ENCODE data around the gene DNM3.
A peak's percentile ranks its signal among the peaks of the same experiment; 100 is the strongest.

Gene DNM3

DNA sequence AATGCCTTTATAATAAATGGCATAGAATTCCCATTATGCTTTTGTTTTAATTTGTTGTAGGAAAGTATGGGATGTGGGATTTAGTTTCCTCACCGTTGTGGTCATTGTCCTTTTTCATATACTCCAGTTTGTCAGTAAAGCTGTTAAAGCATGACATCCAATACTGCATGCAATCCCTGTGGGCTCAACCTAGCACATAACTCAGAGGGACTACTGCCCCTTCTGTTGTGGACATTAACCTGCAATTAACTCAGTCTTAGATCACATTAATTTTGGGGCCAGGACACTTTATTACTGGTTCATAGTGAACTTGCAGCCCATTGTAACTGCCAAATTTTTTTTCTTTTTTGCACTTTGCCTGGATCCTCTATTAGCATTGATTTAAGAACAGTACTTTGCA lies 112.5 kb downstream of the DNM3 start:
- ChIA-PET POLR2A (no interaction called here), CTCF (interaction anchor here (0.6 to 1.7 kb wide), 5 partner anchors 10 to 52 kb away, joined by 3 to 5 read pairs (median 3); no protein-coding TSS in a partner anchor)
- H3K4me3 ChIP-seq (ENCODE audit: control insufficient read depth in 1 of 7, extremely low read depth in 1 of 7, insufficient read depth in 4 of 7, low read depth in 2 of 7, low read length in 6 of 7): no peak overlapping the region
- no peaks in the 10 kb centered on the region for H3K27me3 ChIP-seq (replicated peaks in 2 of 5; ENCODE audit: control insufficient read depth in 4 of 5, insufficient read depth in 5 of 5, low read length in 4 of 5)
- no CpG with 5 or more reads among the region's 1 CpG for WGBS (ENCODE audit: insufficient coverage)
- no peak for DNase-seq
- peaks cover 0 to 4% (median 0%) of the 10 kb centered on the region in 5 experiments for H3K9me3 ChIP-seq (ENCODE audit: control extremely low read depth in 1 of 5, control insufficient read depth in 4 of 5, insufficient read depth in 2 of 5, low read depth in 1 of 5, low read length in 4 of 5)
- no peaks in the 10 kb centered on the region for H3K36me3 ChIP-seq (ENCODE audit: control insufficient read depth in 4 of 4, insufficient read depth in 4 of 4, low read length in 3 of 4)
- H3K27ac ChIP-seq (ENCODE audit: insufficient read depth in 1 of 2, low read depth in 1 of 2, low read length in 2 of 2, poor library complexity in 1 of 2, severe bottlenecking in 2 of 2): no peak overlapping the region
- H3K4me1 ChIP-seq (ENCODE audit: control extremely low read depth in 1 of 4, control insufficient read depth in 4 of 4, insufficient read depth in 4 of 4, low read length in 3 of 4): peaks cover 0 to 7% (median 5%) of the 10 kb centered on the region in 4 experiments

GRCh38 chr1:171954361-171954760 lies 113.1 kb downstream of the DNM3 start:
- ChIA-PET CTCF (interaction anchor here (0.6 to 1.7 kb wide), 4 partner anchors 25 to 51 kb away, joined by 3 to 5 read pairs (median 3); no protein-coding TSS in a partner anchor), POLR2A (no interaction called here)
- DNase-seq: no peak
- peaks cover 0 to 4% (median 0%) of the 10 kb centered on the region in 5 experiments for H3K9me3 ChIP-seq (ENCODE audit: control extremely low read depth in 1 of 5, control insufficient read depth in 4 of 5, insufficient read depth in 2 of 5, low read depth in 1 of 5, low read length in 4 of 5)
- H3K4me1 ChIP-seq (ENCODE audit: control extremely low read depth in 1 of 4, control insufficient read depth in 4 of 4, insufficient read depth in 4 of 4, low read length in 3 of 4): peaks cover 0 to 5% (median 1%) of the 10 kb centered on the region in 4 experiments
- no peak overlapping the region for H3K27ac ChIP-seq (ENCODE audit: insufficient read depth in 1 of 2, low read depth in 1 of 2, low read length in 2 of 2, poor library complexity in 1 of 2, severe bottlenecking in 2 of 2)
- no peak overlapping the region for H3K4me3 ChIP-seq (ENCODE audit: control insufficient read depth in 1 of 7, extremely low read depth in 1 of 7, insufficient read depth in 4 of 7, low read depth in 2 of 7, low read length in 6 of 7)
- no CpG with 5 or more reads among the region's 4 CpGs for WGBS (ENCODE audit: insufficient coverage)
- no peaks in the 10 kb centered on the region for H3K27me3 ChIP-seq (replicated peaks in 2 of 5; ENCODE audit: control insufficient read depth in 4 of 5, insufficient read depth in 5 of 5, low read length in 4 of 5)
- no peaks in the 10 kb centered on the region for H3K36me3 ChIP-seq (ENCODE audit: control insufficient read depth in 4 of 4, insufficient read depth in 4 of 4, low read length in 3 of 4)

- POLR2A ChIA-PET: no interaction called here
- peaks cover 0 to 13% (median 2%) of the 10 kb centered on the region in 4 experiments for H3K4me1 ChIP-seq (ENCODE audit: control extremely low read depth in 1 of 4, control insufficient read depth in 4 of 4, insufficient read depth in 4 of 4, low read length in 3 of 4)
- CTCF ChIA-PET: no interaction called here
- no peaks in the 10 kb centered on the region for H3K27me3 ChIP-seq (replicated peaks in 2 of 5; ENCODE audit: control insufficient read depth in 4 of 5, insufficient read depth in 5 of 5, low read length in 4 of 5)
- no peaks in the 10 kb centered on the region for H3K9me3 ChIP-seq (ENCODE audit: control extremely low read depth in 1 of 5, control insufficient read depth in 4 of 5, insufficient read depth in 2 of 5, low read depth in 1 of 5, low read length in 4 of 5)
- peak in 2 of 3 donors; percentile 34 to 43 for DNase-seq
- no peak overlapping the region for H3K4me3 ChIP-seq (ENCODE audit: control insufficient read depth in 1 of 7, extremely low read depth in 1 of 7, insufficient read depth in 4 of 7, low read depth in 2 of 7, low read length in 6 of 7)
- no peak overlapping the region for H3K27ac ChIP-seq (ENCODE audit: insufficient read depth in 1 of 2, low read depth in 1 of 2, low read length in 2 of 2, poor library complexity in 1 of 2, severe bottlenecking in 2 of 2)
- WGBS (ENCODE audit: insufficient coverage): no CpG with 5 or more reads among the region's 1 CpG
- H3K36me3 ChIP-seq (ENCODE audit: control insufficient read depth in 4 of 4, insufficient read depth in 4 of 4, low read length in 3 of 4): no peaks in the 10 kb centered on the region
Observed at GRCh38 chr1:171961861-171962260, 120.6 kb downstream of the DNM3 start.

DNA sequence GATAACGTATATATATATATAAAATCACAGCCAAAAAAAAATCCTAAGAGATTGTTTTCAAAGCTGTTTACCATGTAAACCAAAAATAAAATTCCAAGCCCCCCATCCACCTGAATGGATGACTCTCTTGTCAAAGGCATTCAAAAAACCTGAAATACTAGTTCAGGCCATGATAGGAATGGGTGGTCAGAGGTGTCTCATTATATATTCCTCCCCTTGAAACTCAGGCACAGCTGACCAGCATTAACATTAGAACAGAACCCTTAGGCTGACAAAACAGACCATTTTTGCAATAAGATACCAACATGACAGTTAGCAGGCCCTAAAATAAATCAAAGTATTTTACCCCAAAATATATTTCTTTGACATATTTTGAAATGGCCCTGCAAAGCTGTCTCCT lies 122.5 kb downstream of the DNM3 start:
- ChIA-PET POLR2A (no interaction called here), CTCF (interaction anchor here (0.6 to 1.0 kb wide), 2 partner anchors 133 to 244 kb away, joined by 3 read pairs; no protein-coding TSS in a partner anchor)
- Histone ChIP-seq H3K36me3 (ENCODE audit: control insufficient read depth in 4 of 4, insufficient read depth in 4 of 4, low read length in 3 of 4) (no peaks in the 10 kb centered on the region), H3K4me1 (ENCODE audit: control extremely low read depth in 1 of 4, control insufficient read depth in 4 of 4, insufficient read depth in 4 of 4, low read length in 3 of 4) (peaks cover 2 to 30% (median 12%) of the 10 kb centered on the region in 4 experiments), H3K27me3 (replicated peaks in 2 of 5; ENCODE audit: control insufficient read depth in 4 of 5, insufficient read depth in 5 of 5, low read length in 4 of 5) (no peaks in the 10 kb centered on the region), H3K4me3 (ENCODE audit: control insufficient read depth in 1 of 7, extremely low read depth in 1 of 7, insufficient read depth in 4 of 7, low read depth in 2 of 7, low read length in 6 of 7) (no peak overlapping the region), H3K9me3 (ENCODE audit: control extremely low read depth in 1 of 5, control insufficient read depth in 4 of 5, insufficient read depth in 2 of 5, low read depth in 1 of 5, low read length in 4 of 5) (no peaks in the 10 kb centered on the region), H3K27ac (ENCODE audit: insufficient read depth in 1 of 2, low read depth in 1 of 2, low read length in 2 of 2, poor library complexity in 1 of 2, severe bottlenecking in 2 of 2) (no peak overlapping the region)
- no CpG with 5 or more reads among the region's 1 CpG for WGBS (ENCODE audit: insufficient coverage)
- DNase-seq: no peak

DNA sequence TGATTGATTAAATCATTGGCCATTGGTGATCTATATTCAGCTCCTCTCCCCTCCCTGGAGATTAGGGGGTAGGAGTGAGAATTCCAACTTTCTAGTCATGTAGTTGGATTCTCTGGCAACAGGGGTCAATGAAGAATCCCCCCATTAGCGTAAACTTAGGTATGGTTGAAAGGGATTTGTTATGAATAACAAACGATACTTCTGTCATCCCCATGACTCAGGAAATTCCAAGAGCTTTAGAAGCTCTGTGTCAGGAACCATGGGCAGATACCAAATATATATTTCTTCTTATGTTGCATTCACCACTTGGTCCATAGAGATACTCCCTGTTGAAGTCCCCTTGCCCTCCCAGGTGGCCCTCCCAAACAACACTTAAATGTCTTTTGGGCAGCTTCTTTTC lies 124.5 kb downstream of the DNM3 start:
- Histone ChIP-seq H3K27me3 (replicated peaks in 2 of 5; ENCODE audit: control insufficient read depth in 4 of 5, insufficient read depth in 5 of 5, low read length in 4 of 5) (no peaks in the 10 kb centered on the region), H3K9me3 (ENCODE audit: control extremely low read depth in 1 of 5, control insufficient read depth in 4 of 5, insufficient read depth in 2 of 5, low read depth in 1 of 5, low read length in 4 of 5) (no peaks in the 10 kb centered on the region), H3K27ac (ENCODE audit: insufficient read depth in 1 of 2, low read depth in 1 of 2, low read length in 2 of 2, poor library complexity in 1 of 2, severe bottlenecking in 2 of 2) (no peak overlapping the region), H3K4me1 (ENCODE audit: control extremely low read depth in 1 of 4, control insufficient read depth in 4 of 4, insufficient read depth in 4 of 4, low read length in 3 of 4) (peaks cover 20 to 50% (median 27%) of the 10 kb centered on the region in 4 experiments), H3K36me3 (ENCODE audit: control insufficient read depth in 4 of 4, insufficient read depth in 4 of 4, low read length in 3 of 4) (no peaks in the 10 kb centered on the region), H3K4me3 (ENCODE audit: control insufficient read depth in 1 of 7, extremely low read depth in 1 of 7, insufficient read depth in 4 of 7, low read depth in 2 of 7, low read length in 6 of 7) (no peak overlapping the region)
- 40% methylated on average over 1 of the region's 2 CpGs for WGBS (ENCODE audit: insufficient coverage)
- CTCF ChIA-PET: interaction anchor here (0.6 to 6.7 kb wide), 7 partner anchors 10 to 604 kb away, joined by 3 to 45 read pairs (median 3); no protein-coding TSS in a partner anchor
- POLR2A ChIA-PET: no interaction called here
- DNase-seq: no peak

DNA sequence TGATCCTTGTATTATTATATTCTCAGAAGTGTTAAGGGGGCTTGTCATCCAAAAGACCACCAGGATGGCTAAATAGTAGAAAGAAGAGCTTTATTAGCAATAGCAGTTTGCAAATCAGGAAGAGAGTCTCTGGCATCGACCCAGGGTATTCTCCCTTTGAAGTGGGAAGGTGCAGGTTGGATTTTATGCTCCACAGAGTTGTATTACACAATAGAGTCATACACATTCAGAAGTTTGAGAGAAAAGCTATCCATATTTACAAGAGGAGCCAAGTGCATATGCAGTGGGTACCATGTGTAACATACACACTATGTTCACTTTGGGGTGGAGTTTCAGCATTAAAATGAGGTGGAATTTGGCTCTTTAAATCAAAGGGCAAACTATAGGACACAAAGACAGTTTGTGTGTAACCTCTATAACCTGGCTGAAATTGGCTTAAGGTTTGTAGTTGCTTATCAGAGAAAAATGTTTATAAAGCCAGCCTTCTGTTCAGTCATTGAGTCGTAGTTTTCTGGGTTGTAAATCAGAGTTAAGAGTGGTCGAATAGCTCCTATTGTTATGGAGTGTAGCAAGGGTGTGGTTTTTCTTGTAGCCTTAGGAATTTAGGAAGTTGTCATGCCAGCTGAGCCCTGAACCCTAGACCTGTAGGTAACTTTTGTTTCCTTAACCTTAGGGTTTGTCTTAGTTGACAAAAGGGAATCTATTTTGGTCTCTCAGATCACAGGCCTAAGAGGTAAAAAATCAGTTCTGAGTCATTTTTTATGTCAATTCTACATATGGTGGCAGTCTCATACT lies 125.3 kb downstream of the DNM3 start:
- no peak overlapping the region for H3K27ac ChIP-seq (ENCODE audit: insufficient read depth in 1 of 2, low read depth in 1 of 2, low read length in 2 of 2, poor library complexity in 1 of 2, severe bottlenecking in 2 of 2)
- no peak overlapping the region for H3K4me3 ChIP-seq (ENCODE audit: control insufficient read depth in 1 of 7, extremely low read depth in 1 of 7, insufficient read depth in 4 of 7, low read depth in 2 of 7, low read length in 6 of 7)
- H3K9me3 ChIP-seq (ENCODE audit: control extremely low read depth in 1 of 5, control insufficient read depth in 4 of 5, insufficient read depth in 2 of 5, low read depth in 1 of 5, low read length in 4 of 5): no peaks in the 10 kb centered on the region
- no peaks in the 10 kb centered on the region for H3K27me3 ChIP-seq (replicated peaks in 2 of 5; ENCODE audit: control insufficient read depth in 4 of 5, insufficient read depth in 5 of 5, low read length in 4 of 5)
- CTCF ChIA-PET: interaction anchor here (1.0 to 6.7 kb wide), 6 partner anchors 11 to 322 kb away, joined by 3 to 45 read pairs (median 4); no protein-coding TSS in a partner anchor
- 42% methylated on average over 2 of the region's 3 CpGs for WGBS (ENCODE audit: insufficient coverage)
- H3K4me1 ChIP-seq (ENCODE audit: control extremely low read depth in 1 of 4, control insufficient read depth in 4 of 4, insufficient read depth in 4 of 4, low read length in 3 of 4): peaks cover 20 to 57% (median 30%) of the 10 kb centered on the region in 4 experiments
- POLR2A ChIA-PET: interaction anchor here (0.6 kb wide), 1 partner anchor 46 kb away, joined by 3 read pairs; no protein-coding TSS in a partner anchor
- no peaks in the 10 kb centered on the region for H3K36me3 ChIP-seq (ENCODE audit: control insufficient read depth in 4 of 4, insufficient read depth in 4 of 4, low read length in 3 of 4)
- DNase-seq: peak in 1 of 3 donors; percentile 12

DNA sequence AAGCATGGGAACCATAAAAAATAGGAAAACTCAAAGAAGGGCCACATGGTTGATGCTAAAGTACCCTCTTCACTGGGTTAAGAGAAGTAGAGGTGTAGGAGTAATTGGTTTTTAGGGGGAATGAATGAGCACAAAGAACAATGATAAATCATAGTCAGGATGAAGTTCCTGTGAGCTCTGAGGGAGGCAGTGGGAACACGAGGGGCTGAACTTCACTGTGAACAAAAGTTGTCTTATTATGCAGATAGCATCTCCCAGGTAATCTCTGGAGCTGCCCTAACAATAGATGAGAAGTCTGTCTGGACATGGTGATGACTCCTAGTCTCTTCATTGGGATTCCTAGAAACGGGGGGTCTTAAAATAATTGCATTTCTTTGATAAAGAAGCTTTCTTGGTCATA lies 127.9 kb downstream of the DNM3 start:
- H3K9me3 ChIP-seq (ENCODE audit: control extremely low read depth in 1 of 5, control insufficient read depth in 4 of 5, insufficient read depth in 2 of 5, low read depth in 1 of 5, low read length in 4 of 5): no peaks in the 10 kb centered on the region
- ChIA-PET POLR2A (interaction anchor here (0.6 kb wide), 1 partner anchor 435 kb away, joined by 3 read pairs; no protein-coding TSS in a partner anchor), CTCF (interaction anchor here (1.0 to 6.7 kb wide), 6 partner anchors 13 to 325 kb away, joined by 3 to 45 read pairs (median 5); partner anchors contain the start of gene DNM3)
- peak overlapping the region in 2 of 7 experiments; percentile 9 to 52 for H3K4me3 ChIP-seq (ENCODE audit: control insufficient read depth in 1 of 7, extremely low read depth in 1 of 7, insufficient read depth in 4 of 7, low read depth in 2 of 7, low read length in 6 of 7)
- H3K27me3 ChIP-seq (replicated peaks in 2 of 5; ENCODE audit: control insufficient read depth in 4 of 5, insufficient read depth in 5 of 5, low read length in 4 of 5): no peaks in the 10 kb centered on the region
- no peaks in the 10 kb centered on the region for H3K36me3 ChIP-seq (ENCODE audit: control insufficient read depth in 4 of 4, insufficient read depth in 4 of 4, low read length in 3 of 4)
- WGBS (ENCODE audit: insufficient coverage): 6% methylated on average over 2 of the region's 2 CpGs
- no peak for DNase-seq
- H3K4me1 ChIP-seq (ENCODE audit: control extremely low read depth in 1 of 4, control insufficient read depth in 4 of 4, insufficient read depth in 4 of 4, low read length in 3 of 4): peaks cover 20 to 62% (median 30%) of the 10 kb centered on the region in 4 experiments
- peak overlapping the region; percentile 0 to 60 for H3K27ac ChIP-seq (ENCODE audit: insufficient read depth in 1 of 2, low read depth in 1 of 2, low read length in 2 of 2, poor library complexity in 1 of 2, severe bottlenecking in 2 of 2)

All from common myeloid progenitor, CD34-positive (primary cell).